ENCODE results near the gene RNF217. TPM values are rescaled to one million over a fixed set of nuclear protein-coding genes. Genes with fewer than 3 reads are reported as not detected.

RNF217 gene
- total and polyA plus RNA-seq, 4 donors = 5.0 to 79.5 (median 33.4) TPM

- H3K27me3 ChIP-seq (ENCODE audit: control insufficient read depth in 1 of 2, insufficient read depth in 2 of 2, low read length in 1 of 2) = peaks cover 0 to 1% of the 10 kb centered on the region in 2 donors
- no peak for DNase-seq
- ATAC-seq (ENCODE audit: low FRiP score) = no peak
- H3K27ac ChIP-seq (ENCODE audit: low read depth in 1 of 2, low read length in 2 of 2) = peak overlapping the region in 1 of 2 donors; percentile 37
- intact Hi-C loops (cut with DNase I) = no loop called here
- H3K36me3 ChIP-seq (ENCODE audit: control insufficient read depth in 1 of 2, insufficient read depth in 2 of 2, low read length in 1 of 2) = peaks cover 0 to 2% of the 10 kb centered on the region in 2 donors
- 76 to 78% methylated on average over 5 of the region's 5 CpGs for WGBS, 2 donors
- no peaks in the 10 kb centered on the region for H3K9me3 ChIP-seq (ENCODE audit: control insufficient read depth, low read length)
- H3K4me1 ChIP-seq (ENCODE audit: control insufficient read depth in 1 of 2, insufficient read depth in 2 of 2, low read length in 2 of 2) = peaks cover 3 to 4% of the 10 kb centered on the region in 2 donors
- no peak overlapping the region for H3K4me3 ChIP-seq (ENCODE audit: low read length in 2 of 2)
Observed at GRCh38 chr6:125095580-125096301, 133.5 kb downstream of the RNF217 start.

GRCh38 chr6:125097186-125097585 lies 134.9 kb downstream of the RNF217 start:
- ATAC-seq (ENCODE audit: low FRiP score) = no peak
- peaks cover 0 to 1% of the 10 kb centered on the region in 2 donors for H3K27me3 ChIP-seq (ENCODE audit: control insufficient read depth in 1 of 2, insufficient read depth in 2 of 2, low read length in 1 of 2)
- no peak overlapping the region for H3K4me3 ChIP-seq (ENCODE audit: low read length in 2 of 2)
- no peak for DNase-seq
- H3K9me3 ChIP-seq (ENCODE audit: control insufficient read depth, low read length) = no peaks in the 10 kb centered on the region
- WGBS, 2 donors = 74 to 75% methylated on average over 2 of the region's 2 CpGs
- intact Hi-C loops (cut with DNase I) = no loop called here
- H3K4me1 ChIP-seq (ENCODE audit: control insufficient read depth in 1 of 2, insufficient read depth in 2 of 2, low read length in 2 of 2) = peaks cover 3 to 4% of the 10 kb centered on the region in 2 donors
- H3K36me3 ChIP-seq (ENCODE audit: control insufficient read depth in 1 of 2, insufficient read depth in 2 of 2, low read length in 1 of 2) = peaks cover 0 to 2% of the 10 kb centered on the region in 2 donors
- no peak overlapping the region for H3K27ac ChIP-seq (ENCODE audit: low read depth in 1 of 2, low read length in 2 of 2)

GRCh38 chr6:125098253-125098652 lies 136.0 kb downstream of the RNF217 start:
- Histone ChIP-seq H3K27me3 (ENCODE audit: control insufficient read depth in 1 of 2, insufficient read depth in 2 of 2, low read length in 1 of 2) (peaks cover 0 to 1% of the 10 kb centered on the region in 2 donors), H3K36me3 (ENCODE audit: control insufficient read depth in 1 of 2, insufficient read depth in 2 of 2, low read length in 1 of 2) (no peaks in the 10 kb centered on the region), H3K27ac (ENCODE audit: low read depth in 1 of 2, low read length in 2 of 2) (no peak overlapping the region), H3K4me1 (ENCODE audit: control insufficient read depth in 1 of 2, insufficient read depth in 2 of 2, low read length in 2 of 2) (peaks cover 3 to 4% of the 10 kb centered on the region in 2 donors), H3K4me3 (ENCODE audit: low read length in 2 of 2) (no peak overlapping the region), H3K9me3 (ENCODE audit: control insufficient read depth, low read length) (no peaks in the 10 kb centered on the region)
- intact Hi-C loops (cut with DNase I) = no loop called here
- DNase-seq = no peak
- 92 to 96% methylated on average over 4 of the region's 4 CpGs for WGBS, 2 donors
- no peak for ATAC-seq (ENCODE audit: low FRiP score)

- Histone ChIP-seq H3K9me3 (ENCODE audit: control insufficient read depth, low read length) (no peaks in the 10 kb centered on the region), H3K36me3 (ENCODE audit: control insufficient read depth in 1 of 2, insufficient read depth in 2 of 2, low read length in 1 of 2) (no peaks in the 10 kb centered on the region), H3K4me1 (ENCODE audit: control insufficient read depth in 1 of 2, insufficient read depth in 2 of 2, low read length in 2 of 2) (peaks cover 3 to 10% of the 10 kb centered on the region in 2 donors), H3K27me3 (ENCODE audit: control insufficient read depth in 1 of 2, insufficient read depth in 2 of 2, low read length in 1 of 2) (peaks cover 0 to 1% of the 10 kb centered on the region in 2 donors), H3K4me3 (ENCODE audit: low read length in 2 of 2) (peak overlapping the region; percentile 22 to 41), H3K27ac (ENCODE audit: low read depth in 1 of 2, low read length in 2 of 2) (peak overlapping the region in 1 of 2 donors; percentile 34)
- WGBS, 2 donors = 1% methylated on average over 48 of the region's 48 CpGs
- ATAC-seq (ENCODE audit: low FRiP score) = peak; percentile 82
- DNase-seq = peak; percentile 76 to 90
- intact Hi-C loops (cut with DNase I) = loop anchor here (5.0 kb wide), 1 partner anchor 137 kb away; the partner anchor contains the start of gene RNF217 (in 2 of the 2)
Observed at GRCh38 chr6:125099211-125100073, 137.2 kb downstream of the RNF217 start.

- DNase-seq = no peak
- WGBS, 2 donors = 92% methylated on average over 10 of the region's 10 CpGs
- intact Hi-C loops (cut with DNase I) = loop anchor here (5.0 kb wide), 1 partner anchor 138 kb away; the partner anchor contains the start of gene RNF217 (in 2 of the 2)
- no peak for ATAC-seq (ENCODE audit: low FRiP score)
- no peaks in the 10 kb centered on the region for H3K27me3 ChIP-seq (ENCODE audit: control insufficient read depth in 1 of 2, insufficient read depth in 2 of 2, low read length in 1 of 2)
- no peaks in the 10 kb centered on the region for H3K36me3 ChIP-seq (ENCODE audit: control insufficient read depth in 1 of 2, insufficient read depth in 2 of 2, low read length in 1 of 2)
- peak overlapping the region; percentile 32 to 67 for H3K27ac ChIP-seq (ENCODE audit: low read depth in 1 of 2, low read length in 2 of 2)
- H3K4me1 ChIP-seq (ENCODE audit: control insufficient read depth in 1 of 2, insufficient read depth in 2 of 2, low read length in 2 of 2) = peaks cover 3 to 11% of the 10 kb centered on the region in 2 donors
- peak overlapping the region; percentile 22 to 41 for H3K4me3 ChIP-seq (ENCODE audit: low read length in 2 of 2)
- no peaks in the 10 kb centered on the region for H3K9me3 ChIP-seq (ENCODE audit: control insufficient read depth, low read length)
Observed at GRCh38 chr6:125100074-125100652, 137.9 kb downstream of the RNF217 start.

GRCh38 chr6:125101128-125101527 lies 138.9 kb downstream of the RNF217 start:
- Histone ChIP-seq H3K36me3 (ENCODE audit: control insufficient read depth in 1 of 2, insufficient read depth in 2 of 2, low read length in 1 of 2) (no peaks in the 10 kb centered on the region), H3K4me1 (ENCODE audit: control insufficient read depth in 1 of 2, insufficient read depth in 2 of 2, low read length in 2 of 2) (peaks cover 0 to 7% of the 10 kb centered on the region in 2 donors), H3K4me3 (ENCODE audit: low read length in 2 of 2) (no peak overlapping the region), H3K27ac (ENCODE audit: low read depth in 1 of 2, low read length in 2 of 2) (peak overlapping the region; percentile 86 to 89), H3K9me3 (ENCODE audit: control insufficient read depth, low read length) (no peaks in the 10 kb centered on the region), H3K27me3 (ENCODE audit: control insufficient read depth in 1 of 2, insufficient read depth in 2 of 2, low read length in 1 of 2) (no peaks in the 10 kb centered on the region)
- 25% methylated on average over 1 of the region's 1 CpG; no CpG with 5 or more reads in 1 of the 2 donors for WGBS, 2 donors
- intact Hi-C loops (cut with DNase I) = loop anchor here (5.0 kb wide), 1 partner anchor 139 kb away; the partner anchor contains the start of gene RNF217 (in 2 of the 2)
- no peak for DNase-seq
- ATAC-seq (ENCODE audit: low FRiP score) = no peak

GRCh38 chr6:125101631-125102030 lies 139.4 kb downstream of the RNF217 start:
- 59 to 65% methylated on average over 2 of the region's 2 CpGs for WGBS, 2 donors
- DNase-seq (no peak), ATAC-seq (ENCODE audit: low FRiP score) (no peak)
- Histone ChIP-seq H3K27ac (ENCODE audit: low read depth in 1 of 2, low read length in 2 of 2) (peak overlapping the region; percentile 86 to 89), H3K4me1 (ENCODE audit: control insufficient read depth in 1 of 2, insufficient read depth in 2 of 2, low read length in 2 of 2) (peaks cover 0 to 7% of the 10 kb centered on the region in 2 donors), H3K9me3 (ENCODE audit: control insufficient read depth, low read length) (no peaks in the 10 kb centered on the region), H3K4me3 (ENCODE audit: low read length in 2 of 2) (no peak overlapping the region), H3K27me3 (ENCODE audit: control insufficient read depth in 1 of 2, insufficient read depth in 2 of 2, low read length in 1 of 2) (no peaks in the 10 kb centered on the region), H3K36me3 (ENCODE audit: control insufficient read depth in 1 of 2, insufficient read depth in 2 of 2, low read length in 1 of 2) (no peaks in the 10 kb centered on the region)
- intact Hi-C loops (cut with DNase I) = loop anchor here (5.0 kb wide), 1 partner anchor 139 kb away; the partner anchor contains the start of gene RNF217 (in 2 of the 2)

GRCh38 chr6:125102411-125102810 lies 140.2 kb downstream of the RNF217 start:
- Histone ChIP-seq H3K36me3 (ENCODE audit: control insufficient read depth in 1 of 2, insufficient read depth in 2 of 2, low read length in 1 of 2) (no peaks in the 10 kb centered on the region), H3K27me3 (ENCODE audit: control insufficient read depth in 1 of 2, insufficient read depth in 2 of 2, low read length in 1 of 2) (no peaks in the 10 kb centered on the region), H3K9me3 (ENCODE audit: control insufficient read depth, low read length) (no peaks in the 10 kb centered on the region), H3K27ac (ENCODE audit: low read depth in 1 of 2, low read length in 2 of 2) (peak overlapping the region in 1 of 2 donors; percentile 86), H3K4me3 (ENCODE audit: low read length in 2 of 2) (no peak overlapping the region), H3K4me1 (ENCODE audit: control insufficient read depth in 1 of 2, insufficient read depth in 2 of 2, low read length in 2 of 2) (peaks cover 0 to 7% of the 10 kb centered on the region in 2 donors)
- intact Hi-C loops (cut with DNase I) = loop anchor here (5.0 kb wide), 1 partner anchor 140 kb away; the partner anchor contains the start of gene RNF217 (in 2 of the 2)
- no peak for DNase-seq
- WGBS, 2 donors = 17 to 30% methylated on average over 3 of the region's 3 CpGs
- no peak for ATAC-seq (ENCODE audit: low FRiP score)
